ENCODE measurements around the gene TREX2. TPM values are rescaled to one million over a fixed set of nuclear protein-coding genes. Genes with fewer than 3 reads are reported as not detected.

TREX2 gene
- total RNA-seq, 1 donor from 2014 or later, result 1.2 TPM

DNA sequence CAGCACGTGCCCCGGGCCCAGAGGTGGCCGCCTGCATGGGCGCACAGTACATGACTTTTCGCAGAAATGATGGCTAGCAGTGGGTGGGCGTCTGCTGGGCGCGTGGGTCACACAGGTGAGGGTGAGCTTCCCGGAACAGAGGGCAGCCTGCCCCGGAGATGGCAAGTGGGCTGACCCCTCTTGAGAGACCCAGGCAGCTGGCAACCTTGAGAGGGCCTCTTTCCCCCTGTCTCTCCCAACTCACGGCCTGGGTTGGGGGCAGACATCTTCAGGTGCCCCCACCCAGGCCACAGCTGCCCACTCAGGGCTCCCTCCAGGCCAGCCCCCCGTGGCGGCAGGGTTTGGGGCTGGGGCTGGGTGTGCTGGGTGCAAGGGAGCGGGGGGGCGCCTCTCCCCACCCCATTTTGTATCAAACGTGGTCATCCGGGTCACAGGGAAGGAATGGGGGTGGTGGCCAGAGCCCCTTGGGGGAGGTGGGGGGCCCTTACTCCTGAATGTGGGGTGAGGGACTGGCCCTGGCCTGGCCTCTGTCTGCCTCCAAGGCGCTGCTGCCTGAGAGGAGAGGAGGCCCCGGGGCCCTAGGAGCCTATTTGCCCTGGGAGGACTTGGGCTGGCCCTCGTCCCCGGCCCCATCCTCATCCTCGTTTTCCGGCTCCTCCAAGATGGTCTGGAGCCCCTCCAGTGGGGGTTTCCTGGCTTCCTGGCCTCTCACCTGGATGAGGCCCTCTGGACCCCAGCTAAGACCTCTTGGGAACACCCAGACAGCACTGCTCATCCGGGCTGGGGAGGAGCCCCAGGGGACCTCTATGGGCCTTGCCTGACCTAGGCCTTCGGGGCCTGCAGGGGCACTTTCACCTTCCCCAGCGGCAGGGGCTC is 49.3 kb downstream of the TREX2 start:
- intact Hi-C loops (cut with DNase I), result no loop called here
- no peaks in the 10 kb centered on the region for H3K4me1 ChIP-seq
- H3K4me3 ChIP-seq, result no peak overlapping the region
- no peak overlapping the region for H3K27ac ChIP-seq
- H3K27me3 ChIP-seq, result no peaks in the 10 kb centered on the region
- no peaks in the 10 kb centered on the region for H3K36me3 ChIP-seq
- H3K9me3 ChIP-seq, result no peaks in the 10 kb centered on the region
- ATAC-seq, result no peak
- DNase-seq, result no peak
- TF ChIP-seq, protein P1, sequence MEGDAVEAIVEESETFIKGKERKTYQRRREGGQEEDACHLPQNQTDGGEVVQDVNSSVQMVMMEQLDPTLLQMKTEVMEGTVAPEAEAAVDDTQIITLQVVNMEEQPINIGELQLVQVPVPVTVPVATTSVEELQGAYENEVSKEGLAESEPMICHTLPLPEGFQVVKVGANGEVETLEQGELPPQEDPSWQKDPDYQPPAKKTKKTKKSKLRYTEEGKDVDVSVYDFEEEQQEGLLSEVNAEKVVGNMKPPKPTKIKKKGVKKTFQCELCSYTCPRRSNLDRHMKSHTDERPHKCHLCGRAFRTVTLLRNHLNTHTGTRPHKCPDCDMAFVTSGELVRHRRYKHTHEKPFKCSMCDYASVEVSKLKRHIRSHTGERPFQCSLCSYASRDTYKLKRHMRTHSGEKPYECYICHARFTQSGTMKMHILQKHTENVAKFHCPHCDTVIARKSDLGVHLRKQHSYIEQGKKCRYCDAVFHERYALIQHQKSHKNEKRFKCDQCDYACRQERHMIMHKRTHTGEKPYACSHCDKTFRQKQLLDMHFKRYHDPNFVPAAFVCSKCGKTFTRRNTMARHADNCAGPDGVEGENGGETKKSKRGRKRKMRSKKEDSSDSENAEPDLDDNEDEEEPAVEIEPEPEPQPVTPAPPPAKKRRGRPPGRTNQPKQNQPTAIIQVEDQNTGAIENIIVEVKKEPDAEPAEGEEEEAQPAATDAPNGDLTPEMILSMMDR (IDR thresholded peaks at IDR 0.05), result no peak

DNA sequence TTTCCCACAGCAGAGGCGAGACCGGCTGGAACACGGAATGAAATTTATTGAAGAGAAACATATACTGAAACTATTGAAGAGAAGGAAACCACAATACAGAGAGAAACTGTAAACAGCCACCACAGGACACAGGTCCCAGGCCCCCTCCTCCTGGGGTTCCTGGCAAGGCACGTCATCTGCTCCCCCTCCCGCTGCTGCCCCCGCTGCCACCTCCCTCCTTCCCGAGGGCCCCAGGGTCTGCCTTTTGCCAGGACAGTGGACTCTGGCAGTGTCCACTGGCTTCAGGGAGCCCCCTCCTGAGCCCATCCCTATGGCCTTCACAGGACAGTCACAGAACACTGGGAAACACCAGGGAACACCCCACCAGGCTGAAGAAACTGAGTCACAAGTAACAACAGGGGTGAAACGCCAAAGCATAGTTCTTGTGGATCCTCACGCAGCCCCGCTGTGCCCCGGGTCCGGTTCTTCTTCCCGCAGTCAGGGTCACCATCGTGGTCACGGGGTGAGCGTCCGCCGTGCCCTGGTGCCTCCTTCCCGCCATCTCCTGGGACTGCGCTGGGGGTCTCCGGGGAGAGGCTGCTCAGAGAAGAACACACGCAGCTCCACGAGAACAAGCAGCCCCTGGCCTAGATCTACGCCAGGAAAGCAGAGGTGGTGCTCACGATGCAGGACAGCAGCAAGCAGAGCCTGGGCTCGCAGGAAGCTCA is 50.1 kb downstream of the TREX2 start:
- Histone ChIP-seq H3K27me3 (no peaks in the 10 kb centered on the region), H3K4me3 (no peak overlapping the region), H3K4me1 (no peaks in the 10 kb centered on the region), H3K36me3 (no peaks in the 10 kb centered on the region), H3K9me3 (no peaks in the 10 kb centered on the region), H3K27ac (no peak overlapping the region)
- intact Hi-C loops (cut with DNase I), result no loop called here
- ATAC-seq (no peak), DNase-seq (no peak)
- TF ChIP-seq, protein P1 (IDR thresholded peaks at IDR 0.05), result no peak

DNA sequence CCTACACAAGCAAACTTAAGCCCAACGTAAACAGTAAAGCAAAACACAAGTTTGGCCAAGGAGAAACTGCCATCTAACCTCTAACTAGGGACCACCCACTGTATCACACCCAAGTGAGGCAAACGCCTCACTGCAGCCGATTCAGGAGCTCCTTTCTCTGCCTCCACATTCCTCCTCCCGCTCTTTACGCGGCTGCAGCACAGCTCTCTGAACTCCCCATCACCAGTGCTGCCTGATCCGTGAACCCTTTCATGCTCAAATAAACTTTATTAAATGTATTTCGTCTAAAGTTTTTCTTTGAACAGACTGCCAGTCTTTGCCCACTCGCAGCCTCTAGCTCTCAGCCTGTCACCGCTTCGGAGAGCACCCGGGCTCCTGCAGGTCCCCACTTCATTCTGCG is 51.2 kb downstream of the TREX2 start:
- ATAC-seq (no peak), DNase-seq (no peak)
- H3K27me3 ChIP-seq, result no peaks in the 10 kb centered on the region

More for the DNA sequence above, 51.2 kb downstream of the TREX2 start:
- Histone ChIP-seq H3K4me3 (no peak overlapping the region), H3K4me1 (no peaks in the 10 kb centered on the region), H3K9me3 (no peaks in the 10 kb centered on the region), H3K27ac (no peak overlapping the region), H3K36me3 (no peaks in the 10 kb centered on the region)
- TF ChIP-seq, protein P1 (IDR thresholded peaks at IDR 0.05), result no peak
- intact Hi-C loops (cut with DNase I), result no loop called here

Other genes with a start within 250 kb of the TREX2 start
- not detected for gene PNMA6F, start 124.3 kb downstream of the TREX2 start, total RNA-seq
- gene ZNF275, start 111.9 kb downstream of the TREX2 start, total RNA-seq, result 9.0 TPM
- gene PNMA6E, start 44.7 kb downstream of the TREX2 start, total RNA-seq, result 0.14 TPM
- 3.4 TPM for gene ZFP92, start 34.6 kb downstream of the TREX2 start, total RNA-seq
- gene HAUS7, start 24.5 kb upstream of the TREX2 start, total RNA-seq, result 23.0 TPM
- 205 TPM for gene BGN, start 48.9 kb upstream of the TREX2 start, total RNA-seq
- not detected for gene ATP2B3, start 71.6 kb upstream of the TREX2 start, total RNA-seq
- 18.9 TPM for gene CCNQ, start 153.1 kb upstream of the TREX2 start, total RNA-seq
- gene DUSP9, start 201.1 kb upstream of the TREX2 start, total RNA-seq, result not detected
- 0.72 TPM for gene PNCK, start 227.8 kb upstream of the TREX2 start, total RNA-seq
- 8.0 TPM for gene SLC6A8, start 241.9 kb upstream of the TREX2 start, total RNA-seq

Data from upper lobe of right lung (tissue), 1 donor.